Measurements from ENCODE around the gene STX1A. TPM values are rescaled to one million over a fixed set of nuclear protein-coding genes. Genes with fewer than 3 reads are reported as not detected.

Gene STX1A
- total RNA-seq, 1 experiment from 2014 or later: 20.4 TPM

Small RNAs within 50 kb of the gene (microRNA-seq; reads per million reads assigned to microRNA genes)
- not detected for gene MIR4284 (ENCODE audit: borderline number of aligned reads)

Other genes starting within 250 kb of the STX1A start
- gene BAZ1B, start 197.4 kb downstream of the STX1A start, total RNA-seq (2021): 64.9 to 66.5 TPM (median 66.3 TPM) in 3 replicates
- 26.0 to 28.5 TPM (median 27.7 TPM) in 3 replicates for gene BCL7B, start 162.0 kb downstream of the STX1A start, total RNA-seq (2021)
- gene TBL2, start 141.1 kb downstream of the STX1A start, total RNA-seq (2021): 28.6 to 32.3 TPM (median 29.0 TPM) in 3 replicates
- gene MLXIPL, start 95.1 kb downstream of the STX1A start, total RNA-seq (2021): 20.4 to 26.6 TPM (median 23.8 TPM) in 3 replicates
- gene VPS37D, start 51.8 kb downstream of the STX1A start, total RNA-seq (2021): 5.7 to 7.5 TPM (median 5.8 TPM) in 3 replicates
- 6.8 to 7.1 TPM (median 6.8 TPM) in 3 replicates for gene DNAJC30, start 36.2 kb downstream of the STX1A start, total RNA-seq (2021)
- 80.5 to 91.9 TPM (median 84.4 TPM) in 3 replicates for gene BUD23, start 36.1 kb downstream of the STX1A start, total RNA-seq (2021)
- gene ABHD11, start 19.1 kb upstream of the STX1A start, total RNA-seq (2021): 23.8 to 27.6 TPM (median 26.5 TPM) in 3 replicates
- gene CLDN3, start 50.6 kb upstream of the STX1A start, total RNA-seq (2021): 20.7 to 35.1 TPM (median 34.8 TPM) in 3 replicates
- gene CLDN4, start 111.3 kb upstream of the STX1A start, total RNA-seq (2021): 32.0 to 54.3 TPM (median 52.5 TPM) in 3 replicates
- 4.3 to 7.7 TPM (median 6.6 TPM) in 3 replicates for gene METTL27, start 122.8 kb upstream of the STX1A start, total RNA-seq (2021)
- 0.28 TPM in 1 of 3 replicates, not detected in the others for gene TMEM270, start 141.5 kb upstream of the STX1A start, total RNA-seq (2021)